ENCODE results near the gene TNFRSF6B. TPM values are rescaled to one million over a fixed set of nuclear protein-coding genes. Genes with fewer than 3 reads are reported as not detected.

TNFRSF6B gene
- total and polyA plus RNA-seq, 2 donors (not counting 3 experiments of a cell fraction or from before 2014, with no cell fraction given) = 0.69 to 11.3 TPM

DNA sequence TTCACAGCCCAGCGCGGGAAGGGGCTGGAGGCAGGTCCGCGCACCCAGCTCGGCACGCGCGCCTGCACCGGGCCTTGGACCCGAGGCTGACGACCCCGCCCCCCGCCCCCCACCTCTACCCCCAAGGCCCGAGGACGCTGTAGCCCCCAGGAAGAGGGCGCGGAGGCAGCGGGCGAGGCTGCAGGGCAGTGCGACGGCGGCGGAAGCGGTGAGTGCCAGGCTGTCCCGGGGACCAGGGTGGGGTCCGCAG lies 41.2 kb downstream of the TNFRSF6B start:
- no peaks in the 10 kb centered on the region for H3K9me3 ChIP-seq (replicated peaks; ENCODE audit: control insufficient read depth, insufficient read depth, low read length)
- DNase-seq (ENCODE audit: low read depth, low spot score) (no peak), FAIRE-seq (no peak)
- H3K27me3 ChIP-seq (ENCODE audit: control insufficient read depth in 2 of 2, insufficient read depth in 2 of 2, low read length in 2 of 2) = no peaks in the 10 kb centered on the region
- no peak overlapping the region for H2AFZ ChIP-seq (ENCODE audit: low read depth, low read length)
- ChIA-PET CTCF (no interaction called here), POLR2A (no interaction called here)
- H3K9me1 ChIP-seq (replicated peaks; ENCODE audit: control insufficient read depth, extremely low read depth, insufficient read depth, low read length) = no peaks in the 10 kb centered on the region
- TF ChIP-seq, protein P1, sequence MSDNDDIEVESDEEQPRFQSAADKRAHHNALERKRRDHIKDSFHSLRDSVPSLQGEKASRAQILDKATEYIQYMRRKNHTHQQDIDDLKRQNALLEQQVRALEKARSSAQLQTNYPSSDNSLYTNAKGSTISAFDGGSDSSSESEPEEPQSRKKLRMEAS (IDR thresholded peaks at IDR 0.05; ENCODE audit: insufficient read depth, insufficient read length) = no peak
- TF ChIP-seq, protein P2, sequence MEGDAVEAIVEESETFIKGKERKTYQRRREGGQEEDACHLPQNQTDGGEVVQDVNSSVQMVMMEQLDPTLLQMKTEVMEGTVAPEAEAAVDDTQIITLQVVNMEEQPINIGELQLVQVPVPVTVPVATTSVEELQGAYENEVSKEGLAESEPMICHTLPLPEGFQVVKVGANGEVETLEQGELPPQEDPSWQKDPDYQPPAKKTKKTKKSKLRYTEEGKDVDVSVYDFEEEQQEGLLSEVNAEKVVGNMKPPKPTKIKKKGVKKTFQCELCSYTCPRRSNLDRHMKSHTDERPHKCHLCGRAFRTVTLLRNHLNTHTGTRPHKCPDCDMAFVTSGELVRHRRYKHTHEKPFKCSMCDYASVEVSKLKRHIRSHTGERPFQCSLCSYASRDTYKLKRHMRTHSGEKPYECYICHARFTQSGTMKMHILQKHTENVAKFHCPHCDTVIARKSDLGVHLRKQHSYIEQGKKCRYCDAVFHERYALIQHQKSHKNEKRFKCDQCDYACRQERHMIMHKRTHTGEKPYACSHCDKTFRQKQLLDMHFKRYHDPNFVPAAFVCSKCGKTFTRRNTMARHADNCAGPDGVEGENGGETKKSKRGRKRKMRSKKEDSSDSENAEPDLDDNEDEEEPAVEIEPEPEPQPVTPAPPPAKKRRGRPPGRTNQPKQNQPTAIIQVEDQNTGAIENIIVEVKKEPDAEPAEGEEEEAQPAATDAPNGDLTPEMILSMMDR (IDR thresholded peaks at IDR 0.05; ENCODE audit: extremely low read depth in 1 of 2, insufficient read depth in 1 of 2, low read depth in 1 of 2, low read length in 2 of 2) = no peak
- TF ChIP-seq POLR2A (IDR thresholded peaks at IDR 0.05; ENCODE audit: low read depth, low read length) (no peak), POLR2AphosphoS5 (IDR thresholded peaks at IDR 0.05; ENCODE audit: insufficient read depth, low read depth, low read length) (no peak), EZH2 (IDR thresholded peaks at IDR 0.05; ENCODE audit: borderline replicate concordance, low read depth, low read length, severe bottlenecking) (no peak), FOS (IDR thresholded peaks at IDR 0.05; ENCODE audit: borderline replicate concordance, insufficient read depth, low read length) (no peak), MYC (IDR thresholded peaks at IDR 0.05; ENCODE audit: low read depth, low read length) (no peak), GATA2 (IDR thresholded peaks at IDR 0.05; ENCODE audit: insufficient read depth, insufficient read length, low read depth, low read length) (no peak), JUN (IDR thresholded peaks at IDR 0.05; ENCODE audit: borderline replicate concordance, insufficient read depth, insufficient read length, low read depth) (no peak)
- intact Hi-C loops (cut with micrococcal nuclease) (loop anchor here (5.0 kb wide), 1 partner anchor 40 kb away; the partner anchor contains the start of gene TNFRSF6B), dilution Hi-C loops (cut with MboI; ENCODE audit: extremely low pct_ligation_motif_present, low sequenced_read_pairs) (no loop called here)
- BruUV-seq (replicated peaks) = no TSS peak
- H3K9ac ChIP-seq (replicated peaks; ENCODE audit: extremely low read depth, insufficient read depth, low read length) = no peak overlapping the region
- peaks cover 3% of the 10 kb centered on the region for H3K79me2 ChIP-seq (ENCODE audit: control insufficient read depth, insufficient read depth, low read length)
- H3K4me1 ChIP-seq (ENCODE audit: control insufficient read depth, extremely low read depth, insufficient read depth, low read length) = peaks cover 9% of the 10 kb centered on the region
- no peak overlapping the region for H3K4me3 ChIP-seq (replicated peaks in 1 of 3; ENCODE audit: insufficient read depth in 1 of 3, low read depth in 1 of 3, low read length in 3 of 3)
- no peak overlapping the region for H3K4me2 ChIP-seq (ENCODE audit: insufficient read depth, low read length)
- peaks cover 0 to 32% of the 10 kb centered on the region in 2 experiments for H3K36me3 ChIP-seq (ENCODE audit: control insufficient read depth in 2 of 2, extremely low read depth in 1 of 2, insufficient read depth in 2 of 2, low read length in 2 of 2)
- H3K27ac ChIP-seq (ENCODE audit: insufficient read depth, low read depth, low read length) = no peak overlapping the region
- H4K20me1 ChIP-seq (replicated peaks; ENCODE audit: control insufficient read depth, extremely low read depth, insufficient read depth, low read length) = no peaks in the 10 kb centered on the region
